T follicular helper cell (primary cell): ENCODE data around the gene C17orf78.
"Not testable (repeated sequence)": the region's sequence is repeated elsewhere in the genome, so short reads cannot be mapped to it uniquely, and the experiment has no call there.

Experiments
- DNase-seq: peaks from one replicate; pipeline ENCODE4 v3.0.0-alpha.2; 2020; ENCODE audit warnings: low read depth

C17orf78 gene

DNA sequence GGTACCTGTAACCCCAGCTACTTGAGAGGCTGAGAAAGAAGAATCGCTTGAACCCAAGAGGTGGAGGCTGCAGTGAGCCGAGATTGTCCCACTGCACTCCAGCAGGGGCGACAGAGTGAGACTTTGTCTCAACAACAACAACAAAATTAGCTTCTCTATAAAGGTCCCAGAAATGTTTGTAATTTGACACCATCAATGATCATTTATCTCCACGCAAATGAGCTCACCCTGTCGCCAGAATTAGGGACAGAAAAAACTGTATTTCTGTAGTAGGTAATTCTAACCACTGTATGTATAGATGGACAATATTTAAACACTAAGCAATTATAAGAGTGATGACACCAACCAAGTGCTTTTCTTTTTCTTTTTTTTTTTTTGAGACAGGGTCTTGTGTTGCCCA, 10.7 kb downstream of the C17orf78 start:
- no peak for DNase-seq

- DNase-seq, result no peak
Observed at GRCh38 chr17:37388266-37388665, 12.5 kb downstream of the C17orf78 start.

DNA sequence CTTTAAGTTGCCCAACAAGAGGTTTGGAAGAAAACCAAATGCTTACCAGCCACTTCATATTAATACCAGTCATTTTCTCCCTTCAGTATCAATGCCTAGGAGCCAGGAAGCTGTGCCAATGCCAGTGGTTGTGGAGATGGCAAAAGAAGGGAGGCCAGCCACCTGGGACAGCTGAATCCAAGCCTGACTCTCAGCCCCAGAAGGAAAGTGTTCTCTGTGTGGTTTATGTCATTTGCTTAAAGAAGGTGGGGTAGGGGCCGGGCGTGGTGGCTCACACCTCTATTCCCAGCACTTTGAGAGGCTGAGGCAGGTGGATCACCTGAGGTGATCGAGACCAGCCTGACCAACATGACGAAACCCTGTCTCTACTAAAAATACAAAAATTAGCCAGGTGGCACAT, 13.4 kb downstream of the C17orf78 start:
- no peak for DNase-seq

DNA sequence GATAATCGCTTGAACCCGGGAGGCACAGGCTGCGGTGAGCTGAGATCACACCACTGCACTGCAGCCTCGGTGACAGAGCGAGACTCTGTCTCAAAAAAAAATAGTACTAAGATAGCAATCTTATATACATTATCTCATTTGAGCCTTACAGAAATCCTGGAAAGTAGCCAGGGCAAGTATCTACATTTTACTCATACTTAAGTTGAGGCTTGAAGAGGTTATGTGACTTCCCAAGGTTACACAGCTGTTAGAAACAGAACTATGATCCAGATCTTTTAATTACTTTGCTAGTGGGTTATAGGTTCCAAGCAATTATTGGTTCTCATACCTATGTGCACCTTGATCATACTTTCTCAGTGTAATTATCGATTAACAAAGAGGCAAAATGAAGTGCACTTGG, 15.4 kb downstream of the C17orf78 start:
- no peak for DNase-seq

DNA sequence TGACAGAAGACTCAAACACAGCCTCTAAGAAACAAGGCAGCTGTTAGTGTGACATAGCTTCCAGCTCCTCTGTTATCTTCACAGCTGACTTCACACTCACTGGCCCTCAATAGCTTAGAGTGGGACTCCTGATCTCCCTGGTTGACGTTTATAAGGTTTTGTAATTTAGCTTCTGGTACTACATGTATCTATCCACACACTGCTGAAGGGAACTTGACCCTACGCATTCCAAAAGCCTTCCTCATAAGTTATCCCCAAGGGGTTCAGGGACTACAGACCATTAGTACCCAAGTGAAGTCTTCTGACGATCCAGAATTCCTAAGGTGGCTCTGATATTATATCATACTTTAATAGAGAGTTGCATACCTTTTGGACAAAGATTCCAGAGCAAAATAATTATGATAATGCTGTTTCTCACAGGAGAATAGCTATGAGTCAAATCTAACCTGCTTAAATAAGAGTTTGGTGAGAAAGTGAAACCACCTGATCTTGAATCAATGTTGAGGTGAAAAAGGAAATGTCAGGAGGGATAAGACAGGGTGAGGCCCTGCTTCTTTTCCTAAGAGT, 16.3 kb downstream of the C17orf78 start:
- no peak for DNase-seq

DNA sequence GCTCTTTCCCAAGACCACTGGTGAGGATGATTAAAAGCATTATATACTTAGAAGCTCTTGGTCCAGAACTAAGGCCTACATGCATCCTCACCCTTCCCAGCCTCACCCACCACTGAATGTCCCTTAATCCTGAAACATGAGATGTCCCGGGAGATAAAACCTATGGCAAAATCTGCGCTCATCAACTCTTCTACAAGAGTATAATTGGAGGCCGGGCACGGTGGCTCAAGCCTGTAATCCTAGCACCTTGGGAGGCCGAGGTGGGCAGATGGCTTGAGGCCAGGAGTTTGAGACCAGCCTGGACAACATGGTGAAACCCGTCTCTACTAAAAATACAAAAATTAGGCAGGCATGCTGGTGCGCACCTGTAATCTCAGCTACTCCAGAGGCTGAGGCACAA, 17.6 kb downstream of the C17orf78 start:
- DNase-seq, result no peak

DNA sequence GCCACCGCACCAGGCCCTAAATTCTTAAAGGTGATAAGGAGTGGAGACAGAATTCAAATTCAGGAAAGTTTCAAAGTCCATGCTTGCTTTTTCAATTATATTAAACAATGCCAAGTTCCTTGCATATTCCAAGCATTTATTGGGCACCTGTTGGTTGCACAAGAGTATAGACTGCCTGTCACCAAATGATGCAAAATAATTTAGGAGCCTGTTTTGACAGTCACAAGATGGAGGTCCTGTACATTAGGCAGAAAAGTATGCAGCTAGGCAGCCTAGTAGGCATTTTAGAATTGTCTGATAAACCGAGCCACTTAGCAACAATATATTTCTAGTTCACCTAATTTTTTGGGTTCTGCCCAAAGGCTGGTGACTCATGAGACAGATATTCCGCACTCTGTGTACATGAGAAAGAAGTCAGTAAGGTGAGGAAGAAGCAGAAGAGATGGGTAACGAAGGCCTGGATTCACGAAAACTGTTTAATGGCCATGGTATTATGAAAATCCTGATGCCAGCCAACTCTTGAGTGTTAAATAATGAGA, 23.5 kb downstream of the C17orf78 start:
- no peak for DNase-seq

- no peak for DNase-seq
Observed at GRCh38 chr17:37400505-37400904, 24.7 kb downstream of the C17orf78 start.

DNA sequence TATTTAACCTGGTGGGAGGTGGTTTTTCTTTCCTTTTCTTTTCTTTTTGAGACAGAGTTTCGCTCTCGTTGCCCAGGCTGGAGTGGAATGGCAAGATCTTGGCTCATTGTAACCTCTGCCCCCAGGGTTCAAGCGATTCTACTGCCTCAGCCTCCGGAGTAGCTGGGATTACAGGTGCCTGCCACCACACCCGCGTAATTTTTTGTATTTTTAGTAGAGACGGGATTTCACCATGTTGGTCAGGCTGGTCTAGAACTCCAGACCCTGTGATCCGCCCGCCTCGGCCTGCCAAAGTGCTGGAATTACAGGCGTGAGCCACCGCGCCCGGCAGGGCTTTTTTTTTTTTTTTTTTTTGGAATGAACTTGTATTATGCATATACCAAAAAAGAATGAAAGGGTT, 29.7 kb downstream of the C17orf78 start:
- DNase-seq, result not testable (repeated sequence)

DNA sequence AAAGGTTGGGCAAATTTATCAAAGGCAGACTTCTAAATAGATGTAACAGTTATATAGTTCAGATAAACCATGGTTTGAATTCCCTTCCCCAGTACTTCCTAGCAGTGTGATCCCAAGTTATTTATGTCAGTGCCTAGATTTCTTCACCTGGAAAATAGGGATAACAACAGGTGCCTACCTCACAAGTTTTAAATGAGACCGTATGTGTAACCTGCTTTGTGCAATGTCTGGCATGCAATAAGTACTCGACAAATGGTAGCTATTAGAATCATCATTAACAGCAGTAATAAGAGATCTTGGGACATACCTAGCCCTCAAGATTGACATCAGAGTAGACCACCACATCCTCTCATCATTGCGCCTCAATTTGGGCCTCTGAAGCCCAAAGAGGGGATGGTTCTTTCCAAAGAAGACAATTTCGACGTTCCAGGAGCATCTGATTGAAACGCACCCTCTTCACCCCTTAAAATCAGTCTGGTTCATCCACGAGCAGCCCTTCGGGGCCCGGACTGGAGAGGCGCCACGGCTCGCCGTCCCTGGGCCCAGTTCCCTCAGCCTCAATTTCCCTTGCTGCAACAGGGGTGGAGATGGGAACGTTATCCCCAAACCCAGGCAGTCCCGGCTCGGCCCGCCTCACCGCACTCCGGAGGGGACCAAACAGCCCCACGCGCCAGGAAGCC, 30.3 kb downstream of the C17orf78 start:
- no peak for DNase-seq

DNA sequence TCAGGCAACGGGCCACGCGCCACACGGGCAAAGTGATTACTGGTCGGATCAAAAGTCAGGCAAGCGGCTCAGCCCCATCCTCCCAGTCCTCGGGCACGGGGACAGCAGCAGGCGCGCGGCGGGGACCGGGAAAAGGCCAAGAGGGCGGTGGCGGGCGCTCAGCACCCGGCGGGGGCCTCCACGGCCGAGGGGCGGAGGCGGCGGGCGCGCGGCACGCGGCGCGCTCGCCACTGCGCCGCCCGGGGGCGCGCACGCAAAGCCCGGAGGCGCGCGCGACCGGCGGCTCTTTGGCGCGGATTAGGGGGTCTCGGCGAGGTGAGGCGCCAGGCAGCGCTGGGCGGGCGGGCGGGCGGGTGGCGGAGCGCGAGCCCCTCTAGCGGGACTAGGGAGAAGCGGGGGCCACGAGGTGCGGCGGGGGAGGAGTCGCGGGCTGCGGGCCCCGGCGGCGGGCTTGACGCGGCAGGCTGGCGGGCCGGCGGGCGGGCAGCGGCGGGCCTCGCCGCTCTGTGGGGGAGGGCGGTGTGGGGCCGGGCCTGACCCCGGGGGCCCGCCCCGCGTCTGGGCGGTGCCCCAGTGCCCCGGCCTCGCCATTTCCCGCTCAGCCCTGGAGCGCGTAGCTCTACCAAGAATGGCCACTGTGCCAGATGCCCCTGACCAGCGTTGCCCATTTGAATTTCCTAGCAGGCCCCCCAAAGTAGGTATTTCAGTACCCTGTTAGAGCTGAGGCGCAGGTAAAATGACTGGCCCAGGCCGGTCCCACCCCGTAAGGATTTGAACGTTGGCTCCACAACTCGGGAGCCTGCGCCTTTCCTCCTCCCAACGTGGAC, 31.1 kb downstream of the C17orf78 start, which contains the start of the genes ACACA and TADA2A:
Gene ACACA (minus strand): TSS at position 202 of the 827 bp plus-strand sequence. CDS start 537 bp downstream, outside the sequence.
Gene TADA2A (plus strand): TSS at position 252 of the 827 bp plus-strand sequence. CDS start 4,480 bp downstream, outside the sequence.
- DNase-seq, result peak; percentile 45

- not testable (repeated sequence) for DNase-seq
Observed at GRCh38 chr17:37408145-37408479, 32.3 kb downstream of the C17orf78 start.

DNA sequence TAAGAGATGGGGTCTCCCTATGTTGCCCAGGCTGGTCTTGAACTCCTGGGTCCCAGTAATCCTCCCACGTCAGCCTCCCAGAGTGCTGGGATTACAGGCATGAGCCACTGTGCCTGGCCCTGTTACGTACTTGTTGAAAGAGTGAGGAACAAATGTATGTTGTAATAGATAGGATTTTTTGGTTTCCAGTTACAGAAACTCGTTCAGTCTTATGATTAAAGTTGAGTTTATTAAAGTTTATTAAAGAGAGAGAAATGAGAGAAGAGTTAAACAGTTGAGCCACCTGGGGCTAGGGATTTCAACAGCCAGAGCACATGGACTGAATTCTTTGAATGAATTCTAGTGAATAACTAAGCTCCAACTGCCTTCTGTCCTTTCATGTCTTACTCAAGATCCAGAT, 34.6 kb downstream of the C17orf78 start:
- no peak for DNase-seq

DNA sequence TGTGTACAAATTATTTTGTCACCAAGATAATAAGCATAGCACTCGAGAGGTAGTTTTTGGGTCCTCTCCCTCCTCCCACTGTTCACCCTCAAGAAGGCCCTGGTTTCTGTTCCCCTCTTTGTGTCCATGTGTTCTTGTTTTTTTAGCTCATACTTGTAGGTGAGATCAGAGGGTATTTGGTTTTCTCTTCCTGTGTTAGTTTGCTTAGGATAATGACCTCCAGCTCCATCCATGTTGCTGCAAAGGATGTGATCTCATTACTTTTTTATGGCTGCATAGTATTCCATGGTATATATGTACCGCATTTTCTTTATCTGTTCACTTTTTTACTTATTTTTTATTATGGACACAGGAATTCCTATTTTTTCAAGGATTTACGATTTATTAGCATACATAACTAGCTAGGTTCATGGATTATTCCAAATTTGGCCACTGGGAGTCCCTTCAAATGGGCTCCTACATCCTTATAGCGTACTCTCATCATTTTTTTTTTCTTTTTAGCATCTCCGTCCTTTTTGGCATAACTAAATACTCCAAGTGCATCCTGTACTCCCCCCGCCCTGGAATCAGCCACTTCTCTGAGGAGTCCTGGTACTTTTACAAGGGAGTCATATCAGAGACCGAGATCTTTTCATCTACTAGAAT, 38.2 kb downstream of the C17orf78 start:
- no peak for DNase-seq

DNA sequence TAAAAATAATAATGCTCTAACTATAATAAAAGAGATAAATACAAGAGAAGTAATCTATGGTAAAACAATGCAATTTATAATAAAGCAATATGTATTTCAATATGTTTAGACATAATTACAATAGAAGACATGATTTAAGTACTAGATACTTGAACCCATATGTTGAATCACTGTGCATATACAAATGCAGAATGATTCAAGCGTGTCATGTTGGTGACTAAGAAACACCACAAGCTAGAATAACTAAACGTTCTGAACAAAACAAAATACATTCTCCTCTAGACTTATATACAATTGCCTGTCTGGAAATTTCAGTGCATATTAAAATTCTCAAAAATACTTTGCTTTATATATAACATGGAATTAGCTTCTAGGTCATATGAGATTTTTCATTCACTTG, 42.1 kb downstream of the C17orf78 start:
- DNase-seq, result no peak

GRCh38 chr17:37422971-37423625, 47.3 kb downstream of the C17orf78 start:
- no peak for DNase-seq

- DNase-seq, result no peak
Observed at GRCh38 chr17:37425268-37425667, 49.5 kb downstream of the C17orf78 start.

DNA sequence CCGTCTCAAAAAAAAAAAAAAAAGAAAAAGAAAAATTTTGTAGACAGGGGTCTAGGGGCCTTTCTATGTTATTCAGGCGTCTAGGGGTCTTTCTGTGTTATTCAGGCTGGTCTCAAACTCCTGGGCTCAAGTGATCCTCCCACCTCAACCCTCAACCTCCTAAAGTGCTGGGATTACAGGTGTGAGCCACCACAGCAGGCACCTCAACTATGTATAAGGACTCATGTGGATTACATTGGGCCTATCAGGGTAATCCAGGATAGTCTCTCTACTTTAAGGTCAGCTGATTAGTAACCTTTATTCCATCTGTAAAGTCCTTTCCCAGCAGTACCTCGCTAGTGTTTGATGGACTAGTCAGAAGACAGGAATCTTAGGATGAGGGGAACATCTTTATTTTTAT, 53.3 kb downstream of the C17orf78 start:
- no peak for DNase-seq

GRCh38 chr17:37429453-37429852, 53.7 kb downstream of the C17orf78 start:
- no peak for DNase-seq

DNA sequence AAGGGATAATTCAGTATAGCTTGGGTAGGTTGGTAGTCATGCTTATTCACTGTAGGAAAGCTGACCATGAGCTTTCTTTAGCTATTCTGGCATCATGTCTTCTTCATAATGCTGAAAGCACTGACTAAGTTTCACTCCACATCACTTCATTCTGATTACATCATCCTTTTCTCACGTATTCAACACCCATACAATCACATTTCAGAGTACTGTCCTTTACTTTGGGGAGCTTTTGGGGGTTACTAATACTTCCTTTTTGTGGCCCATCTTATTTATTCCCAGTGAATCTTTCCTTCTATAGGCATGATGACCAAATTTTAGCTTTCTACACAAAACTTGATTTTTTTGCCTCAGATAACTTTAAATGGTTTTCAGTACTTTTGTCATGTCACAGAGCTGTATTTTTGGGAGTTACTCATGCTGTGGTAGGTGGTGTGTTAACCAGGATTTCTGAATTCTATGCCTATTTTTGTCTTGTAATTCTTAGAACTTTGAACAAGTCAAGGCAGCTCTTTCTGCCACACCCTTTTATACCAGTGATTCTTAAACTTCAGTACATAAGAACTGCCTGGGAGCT, 54.4 kb downstream of the C17orf78 start:
- DNase-seq, result no peak

GRCh38 chr17:37432671-37433070, 56.9 kb downstream of the C17orf78 start:
- DNase-seq, result no peak
